NCI-H128 (cell line): Measurements from ENCODE around the gene RUSC1.
"Not testable (repeated sequence)": the region's sequence is repeated elsewhere in the genome, so short reads cannot be mapped to it uniquely, and the experiment has no call there.

Experiments used
- DNase-seq: peaks from one replicate; lab custom pipeline; 2025; ENCODE audit not compliant: unreplicated experiment; lab: John Stamatoyannopoulos, UW

Gene RUSC1, protein sequence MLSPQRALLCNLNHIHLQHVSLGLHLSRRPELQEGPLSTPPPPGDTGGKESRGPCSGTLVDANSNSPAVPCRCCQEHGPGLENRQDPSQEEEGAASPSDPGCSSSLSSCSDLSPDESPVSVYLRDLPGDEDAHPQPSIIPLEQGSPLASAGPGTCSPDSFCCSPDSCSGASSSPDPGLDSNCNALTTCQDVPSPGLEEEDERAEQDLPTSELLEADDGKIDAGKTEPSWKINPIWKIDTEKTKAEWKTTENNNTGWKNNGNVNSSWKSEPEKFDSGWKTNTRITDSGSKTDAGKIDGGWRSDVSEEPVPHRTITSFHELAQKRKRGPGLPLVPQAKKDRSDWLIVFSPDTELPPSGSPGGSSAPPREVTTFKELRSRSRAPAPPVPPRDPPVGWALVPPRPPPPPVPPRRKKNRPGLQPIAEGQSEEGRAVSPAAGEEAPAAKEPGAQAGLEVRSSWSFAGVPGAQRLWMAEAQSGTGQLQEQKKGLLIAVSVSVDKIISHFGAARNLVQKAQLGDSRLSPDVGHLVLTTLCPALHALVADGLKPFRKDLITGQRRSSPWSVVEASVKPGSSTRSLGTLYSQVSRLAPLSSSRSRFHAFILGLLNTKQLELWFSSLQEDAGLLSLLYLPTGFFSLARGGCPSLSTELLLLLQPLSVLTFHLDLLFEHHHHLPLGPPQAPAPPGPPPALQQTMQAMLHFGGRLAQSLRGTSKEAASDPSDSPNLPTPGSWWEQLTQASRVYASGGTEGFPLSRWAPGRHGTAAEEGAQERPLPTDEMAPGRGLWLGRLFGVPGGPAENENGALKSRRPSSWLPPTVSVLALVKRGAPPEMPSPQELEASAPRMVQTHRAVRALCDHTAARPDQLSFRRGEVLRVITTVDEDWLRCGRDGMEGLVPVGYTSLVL

DNA sequence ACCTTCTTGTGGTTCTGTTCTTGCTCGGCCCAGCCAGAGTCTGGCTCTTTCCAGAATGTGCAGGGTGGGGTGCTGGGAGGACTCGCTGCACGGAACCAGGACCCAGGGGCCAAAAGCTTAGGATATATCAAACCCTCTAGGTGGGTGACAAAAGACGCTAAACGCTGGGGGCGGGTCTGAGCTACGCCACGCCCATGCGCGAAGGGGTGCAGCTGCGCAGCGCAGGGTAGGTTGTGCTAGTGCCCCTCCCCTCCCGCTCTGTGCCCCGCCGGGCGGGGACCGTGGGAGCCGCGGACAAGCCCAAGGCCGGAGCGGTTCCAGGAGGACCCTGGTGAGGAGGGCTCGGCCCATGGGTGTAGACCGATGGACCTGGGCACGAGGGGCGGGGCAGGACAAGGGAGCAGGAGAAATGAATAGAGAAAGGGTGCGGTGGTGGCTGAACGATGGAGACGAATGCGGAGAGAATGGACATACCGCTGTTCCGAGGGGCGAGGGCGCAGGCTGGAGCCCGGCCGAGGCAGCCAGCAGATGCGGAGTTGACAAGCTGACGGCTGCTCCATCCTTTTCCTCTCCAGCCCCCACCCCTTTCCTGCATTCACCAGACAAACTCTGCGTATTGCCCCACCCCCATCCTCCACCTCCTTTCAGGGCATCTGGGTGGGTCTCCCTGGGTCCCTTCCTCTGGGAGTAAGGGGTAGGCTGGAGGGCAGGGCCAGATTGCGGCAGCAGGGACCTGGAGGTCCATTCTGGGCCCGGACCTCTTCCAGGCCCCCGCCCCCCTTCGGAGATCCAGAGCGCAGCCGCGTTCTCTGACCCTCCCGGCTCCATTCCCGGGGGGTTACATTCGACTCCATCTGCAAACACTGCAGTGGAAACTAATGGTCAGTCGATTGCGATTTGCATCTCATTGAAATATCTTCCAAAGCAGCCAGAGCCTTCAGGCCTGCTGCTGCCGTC is at the start of gene RUSC1:
Gene RUSC1, plus strand, starts transcription at position 234 of the 957 bp plus-strand sequence. CDS start 880 bp downstream, outside the sequence.
- DNase-seq, result no peak

DNA sequence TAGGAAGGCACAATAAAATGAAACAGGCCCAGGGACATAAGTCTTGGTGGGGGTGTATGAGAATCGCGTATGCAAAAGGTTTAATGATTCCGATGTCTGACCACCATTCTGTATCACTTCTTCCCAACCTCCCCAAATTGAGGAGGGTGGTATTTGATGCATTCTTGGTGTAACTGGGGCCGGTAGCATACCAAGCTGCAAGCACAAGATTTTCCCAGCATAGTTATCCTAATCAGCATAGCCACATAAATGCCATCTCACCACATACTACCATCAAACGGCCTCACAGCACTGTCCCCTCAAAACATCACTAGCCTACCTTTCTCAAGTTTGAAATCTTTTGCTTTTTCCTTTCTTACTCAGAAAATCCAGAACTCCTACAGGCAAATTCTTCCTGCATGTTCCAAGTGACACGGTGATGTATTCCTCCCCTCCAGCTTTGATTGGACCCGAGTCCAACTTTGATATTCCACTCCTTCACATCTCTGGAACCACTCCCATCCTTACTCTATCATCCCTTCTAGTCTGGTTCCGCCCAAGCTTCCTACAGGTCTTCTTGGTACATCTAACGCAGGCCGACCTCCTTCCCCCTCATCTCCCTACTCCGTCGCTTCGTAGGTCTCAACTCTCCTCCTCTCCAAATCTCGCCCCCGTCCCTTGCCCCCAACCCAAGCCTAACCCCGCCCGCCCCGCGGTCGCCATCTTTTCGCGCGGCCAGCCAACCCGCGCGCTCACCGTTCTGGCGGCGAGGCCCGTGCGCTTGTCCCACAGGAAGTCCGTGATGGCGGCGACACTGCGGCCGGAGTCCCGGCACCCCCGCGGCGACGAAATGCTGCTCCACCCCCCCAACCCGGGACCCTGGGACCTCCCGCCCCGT is 48.0 kb upstream of the RUSC1 start:
- no peak for DNase-seq

DNA sequence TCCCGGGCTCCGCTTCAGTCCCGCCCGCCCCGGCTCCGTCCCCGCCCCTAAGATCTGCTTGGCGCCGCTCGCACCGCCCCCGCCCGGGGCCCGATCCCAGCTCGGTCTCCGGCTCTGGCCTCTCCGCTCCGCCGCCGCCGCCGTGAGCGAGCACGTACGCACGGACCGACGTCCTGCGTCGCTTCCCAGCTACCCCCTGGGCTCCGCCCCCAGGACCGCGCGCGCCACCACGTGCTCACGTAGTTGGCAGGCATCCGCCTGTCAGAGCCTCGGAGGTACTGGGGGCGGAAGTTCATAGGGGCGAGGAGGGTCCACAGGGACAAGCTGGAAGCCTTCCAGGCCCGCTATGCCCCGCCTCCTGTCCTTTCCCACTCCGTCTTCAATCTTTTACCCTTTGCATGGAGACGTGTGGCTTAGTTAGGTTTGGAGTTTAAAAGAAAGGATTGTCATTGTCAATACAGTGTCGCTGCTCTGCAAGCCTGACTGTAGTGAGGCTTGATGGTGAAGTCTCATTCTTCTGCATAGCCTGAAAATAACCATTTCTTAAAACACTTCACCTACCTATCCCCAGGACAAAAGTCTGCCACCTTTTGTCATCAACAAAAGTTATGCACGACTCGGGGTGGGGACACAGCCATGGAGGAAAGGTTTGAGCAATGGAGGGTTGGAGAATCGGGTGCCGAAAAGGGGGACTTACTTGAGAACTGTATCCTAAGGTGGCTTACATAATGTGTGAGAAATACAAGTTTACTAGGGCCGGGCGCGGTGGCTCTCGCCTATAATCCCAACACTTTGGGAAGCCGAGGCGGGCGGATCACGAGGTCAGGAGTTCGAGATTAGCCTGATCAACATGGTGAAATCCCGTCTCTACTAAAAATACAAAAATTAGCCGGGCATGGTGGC is 47.1 kb upstream of the RUSC1 start, which contains the start of gene CLK2:
Gene CLK2, minus strand, starts transcription at position 162 of the 903 bp plus-strand sequence. CDS start 2,527 bp downstream, outside the sequence.
- peak; percentile 95 for DNase-seq

DNA sequence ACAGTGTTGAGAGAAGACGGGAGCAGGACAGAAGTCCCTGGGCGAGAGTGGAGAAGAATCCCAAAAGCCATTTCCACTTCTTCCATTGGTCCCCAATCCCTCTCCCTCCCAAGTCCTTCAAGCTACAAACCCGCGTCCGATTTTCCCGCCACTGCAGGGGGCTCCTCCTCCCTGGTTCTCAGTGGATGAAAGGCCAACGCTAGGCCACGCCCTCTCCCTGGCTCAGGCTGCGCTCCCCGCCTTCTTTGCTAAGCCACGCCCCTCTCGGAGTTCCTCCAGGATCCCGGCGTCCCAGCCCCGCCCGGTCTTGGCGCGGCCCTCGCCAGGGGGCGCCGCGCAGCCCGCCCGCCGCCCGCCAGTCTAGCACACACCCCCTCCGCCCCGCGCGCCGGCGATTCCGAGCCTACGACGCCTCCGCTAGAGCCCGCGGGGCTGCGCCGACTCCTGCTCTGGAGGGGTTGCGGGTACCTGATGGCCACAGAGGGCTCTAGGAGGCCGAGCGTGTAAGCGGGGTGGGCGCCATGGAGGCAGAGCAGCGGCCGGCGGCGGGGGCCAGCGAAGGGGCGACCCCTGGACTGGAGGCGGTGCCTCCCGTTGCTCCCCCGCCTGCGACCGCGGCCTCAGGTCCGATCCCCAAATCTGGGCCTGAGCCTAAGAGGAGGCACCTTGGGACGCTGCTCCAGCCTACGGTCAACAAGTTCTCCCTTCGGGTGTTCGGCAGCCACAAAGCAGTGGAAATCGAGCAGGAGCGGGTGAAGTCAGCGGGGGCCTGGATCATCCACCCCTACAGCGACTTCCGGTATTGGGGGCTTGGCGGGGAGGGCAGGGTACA is 43.4 kb upstream of the RUSC1 start, which contains the start of gene HCN3:
Gene HCN3, plus strand, starts transcription at position 394 of the 832 bp plus-strand sequence. Its CDS starts 128 bp downstream, at position 522.
- peak; percentile 99 for DNase-seq

DNA sequence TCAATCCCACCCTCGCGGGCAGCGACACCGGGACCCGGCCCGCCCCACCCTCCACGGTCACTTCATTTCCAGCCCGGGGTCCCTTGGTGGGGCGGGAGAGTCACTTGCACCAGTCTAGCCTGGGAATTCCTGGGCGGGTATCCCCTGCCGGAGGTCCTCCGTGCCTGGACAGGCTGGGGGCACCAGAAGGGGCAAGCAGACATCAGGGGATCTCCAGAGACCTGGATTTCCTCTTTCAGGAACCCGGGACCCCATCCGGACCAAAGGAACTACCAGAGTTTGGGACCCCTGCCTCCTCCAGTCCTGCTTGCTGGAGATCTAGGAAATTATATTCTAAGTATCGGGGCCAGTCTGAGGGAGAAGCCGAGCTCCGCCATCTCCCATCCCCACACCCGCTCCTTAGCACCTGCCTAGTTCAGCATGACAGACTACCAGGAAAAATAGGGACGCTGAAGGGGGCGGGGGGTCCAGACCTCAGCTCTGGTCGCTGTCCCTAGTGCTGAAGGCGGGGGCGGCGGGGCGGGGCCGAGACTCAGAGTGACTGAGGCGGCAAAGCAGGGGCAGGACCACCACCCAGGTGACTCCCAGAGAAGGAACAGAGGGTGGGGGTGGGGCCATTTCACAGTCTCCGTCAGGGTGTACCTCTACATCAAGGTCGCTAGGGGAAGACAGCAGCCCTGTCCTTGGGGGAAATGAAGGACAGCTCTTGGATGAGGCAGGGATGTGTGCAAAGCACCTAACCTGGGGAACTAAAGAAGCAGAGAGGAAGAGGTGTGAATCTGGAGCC is 42.6 kb upstream of the RUSC1 start:
- DNase-seq, result peak; percentile 50

DNA sequence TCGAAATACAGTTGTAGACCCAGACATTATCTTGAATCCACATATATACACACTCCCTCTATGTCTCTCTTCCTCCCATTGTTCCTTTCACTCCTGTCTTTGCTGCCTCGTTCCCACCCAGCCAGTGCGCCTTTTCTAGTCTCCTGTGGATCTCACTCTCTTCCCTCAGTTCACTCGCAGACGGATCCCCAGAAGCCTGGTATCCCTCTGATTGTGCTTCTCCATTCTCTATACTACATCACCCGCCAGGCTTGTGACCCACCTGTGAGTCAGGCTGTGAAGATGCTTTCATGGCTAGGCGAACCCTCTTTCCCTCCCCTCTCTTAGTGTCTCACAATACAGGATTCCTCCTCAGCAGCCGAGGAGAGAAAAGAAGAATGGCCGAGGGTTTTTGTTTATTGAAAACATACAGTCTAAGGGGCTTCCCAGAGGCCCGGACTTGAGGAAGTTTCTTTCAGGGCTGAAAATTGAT is 42.0 kb upstream of the RUSC1 start:
- DNase-seq, result no peak

DNA sequence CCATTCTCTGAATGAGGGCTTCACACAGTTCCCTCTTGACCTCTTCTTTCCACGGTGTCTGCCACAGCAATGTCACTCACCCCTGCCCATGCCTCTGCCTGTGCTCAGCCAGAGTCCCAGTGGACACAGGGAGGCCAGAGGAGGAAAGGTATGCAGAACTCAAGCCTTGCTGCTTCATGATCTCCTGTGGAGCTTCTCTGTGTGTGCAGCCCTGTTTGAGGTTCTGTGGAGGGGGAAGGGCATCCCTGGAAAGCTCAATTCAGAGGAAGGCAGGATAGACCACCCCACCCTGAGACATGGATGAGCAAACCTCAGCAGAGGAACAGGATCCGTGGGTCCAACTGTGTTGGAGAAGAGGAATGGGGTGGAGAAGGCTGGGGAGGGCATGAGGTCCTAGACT is 41.4 kb upstream of the RUSC1 start:
- DNase-seq, result no peak

DNA sequence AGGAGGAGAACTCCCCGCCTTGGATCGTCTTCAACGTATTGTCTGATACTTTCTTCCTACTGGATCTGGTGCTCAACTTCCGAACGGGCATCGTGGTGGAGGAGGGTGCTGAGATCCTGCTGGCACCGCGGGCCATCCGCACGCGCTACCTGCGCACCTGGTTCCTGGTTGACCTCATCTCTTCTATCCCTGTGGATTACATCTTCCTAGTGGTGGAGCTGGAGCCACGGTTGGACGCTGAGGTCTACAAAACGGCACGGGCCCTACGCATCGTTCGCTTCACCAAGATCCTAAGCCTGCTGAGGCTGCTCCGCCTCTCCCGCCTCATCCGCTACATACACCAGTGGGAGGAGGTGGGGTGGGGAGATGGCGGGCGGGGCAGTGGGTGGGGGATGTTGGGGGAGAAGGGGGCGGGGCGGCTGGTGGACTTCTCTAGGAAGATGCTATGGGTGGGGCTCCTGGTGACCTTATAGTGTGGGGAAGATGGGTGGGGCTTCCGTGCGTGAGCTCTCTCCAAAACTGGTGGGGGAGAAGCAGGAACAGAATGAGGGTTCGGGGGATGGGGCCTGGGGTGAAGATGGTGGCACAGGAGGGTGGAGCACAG is 38.1 kb upstream of the RUSC1 start:
- DNase-seq, result no peak

DNA sequence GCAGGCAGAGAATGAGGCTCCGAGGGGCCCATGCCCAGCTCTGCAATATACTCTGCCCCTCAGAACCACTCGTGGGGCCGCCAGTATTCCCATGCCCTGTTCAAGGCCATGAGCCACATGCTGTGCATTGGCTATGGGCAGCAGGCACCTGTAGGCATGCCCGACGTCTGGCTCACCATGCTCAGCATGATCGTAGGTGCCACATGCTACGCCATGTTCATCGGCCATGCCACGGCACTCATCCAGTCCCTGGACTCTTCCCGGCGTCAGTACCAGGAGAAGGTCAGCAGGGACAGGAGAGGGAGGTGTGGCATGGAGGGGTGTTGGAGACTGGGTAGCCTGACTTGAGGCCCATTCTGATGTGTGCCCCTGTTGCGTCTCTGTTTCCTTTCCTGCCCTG is 36.2 kb upstream of the RUSC1 start:
- DNase-seq, result no peak

DNA sequence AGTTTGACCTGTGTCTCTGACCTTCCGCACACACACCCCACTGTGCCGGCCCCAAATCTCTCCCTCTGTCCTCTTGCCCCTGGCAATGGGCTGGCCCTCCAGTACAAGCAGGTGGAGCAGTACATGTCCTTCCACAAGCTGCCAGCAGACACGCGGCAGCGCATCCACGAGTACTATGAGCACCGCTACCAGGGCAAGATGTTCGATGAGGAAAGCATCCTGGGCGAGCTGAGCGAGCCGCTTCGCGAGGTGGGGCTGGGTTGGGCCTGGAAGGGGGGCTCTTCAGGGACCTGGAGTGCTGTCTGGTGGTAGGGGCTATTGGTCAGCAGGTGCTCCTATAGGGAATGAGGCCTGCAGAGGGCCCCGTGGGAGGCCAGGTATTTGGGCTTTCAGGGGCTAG is 35.6 kb upstream of the RUSC1 start:
- no peak for DNase-seq

DNA sequence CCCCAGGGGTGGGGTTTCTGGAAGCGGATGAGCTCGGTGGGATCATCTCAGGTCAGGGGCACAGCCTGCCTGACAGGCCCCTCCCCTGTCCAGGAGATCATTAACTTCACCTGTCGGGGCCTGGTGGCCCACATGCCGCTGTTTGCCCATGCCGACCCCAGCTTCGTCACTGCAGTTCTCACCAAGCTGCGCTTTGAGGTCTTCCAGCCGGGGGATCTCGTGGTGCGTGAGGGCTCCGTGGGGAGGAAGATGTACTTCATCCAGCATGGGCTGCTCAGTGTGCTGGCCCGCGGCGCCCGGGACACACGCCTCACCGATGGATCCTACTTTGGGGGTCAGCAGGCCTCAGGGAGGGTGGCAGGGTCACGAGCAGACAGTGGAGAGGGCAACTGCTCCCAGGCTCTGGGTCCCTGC is 35.1 kb upstream of the RUSC1 start:
- DNase-seq, result no peak

DNA sequence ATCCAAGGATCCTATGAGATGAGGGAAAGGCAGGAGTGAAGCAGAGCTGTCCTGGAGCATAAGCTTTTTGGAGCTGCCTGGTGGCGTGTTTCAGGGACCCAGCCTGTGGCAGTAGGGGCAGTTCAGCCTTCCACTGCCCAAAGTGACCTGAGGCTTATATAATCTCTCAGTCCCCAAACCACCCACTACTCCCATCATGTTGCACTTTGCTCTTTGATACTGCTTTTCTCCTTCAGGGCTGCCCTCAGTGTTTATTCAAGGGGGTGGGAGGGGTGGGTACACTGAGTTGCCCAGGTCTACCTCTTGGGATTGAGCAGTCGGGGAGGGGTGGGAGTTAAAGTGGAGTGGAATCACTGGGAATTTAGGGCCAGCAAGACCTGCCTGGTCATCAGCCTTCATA is 34.1 kb upstream of the RUSC1 start:
- DNase-seq, result no peak

DNA sequence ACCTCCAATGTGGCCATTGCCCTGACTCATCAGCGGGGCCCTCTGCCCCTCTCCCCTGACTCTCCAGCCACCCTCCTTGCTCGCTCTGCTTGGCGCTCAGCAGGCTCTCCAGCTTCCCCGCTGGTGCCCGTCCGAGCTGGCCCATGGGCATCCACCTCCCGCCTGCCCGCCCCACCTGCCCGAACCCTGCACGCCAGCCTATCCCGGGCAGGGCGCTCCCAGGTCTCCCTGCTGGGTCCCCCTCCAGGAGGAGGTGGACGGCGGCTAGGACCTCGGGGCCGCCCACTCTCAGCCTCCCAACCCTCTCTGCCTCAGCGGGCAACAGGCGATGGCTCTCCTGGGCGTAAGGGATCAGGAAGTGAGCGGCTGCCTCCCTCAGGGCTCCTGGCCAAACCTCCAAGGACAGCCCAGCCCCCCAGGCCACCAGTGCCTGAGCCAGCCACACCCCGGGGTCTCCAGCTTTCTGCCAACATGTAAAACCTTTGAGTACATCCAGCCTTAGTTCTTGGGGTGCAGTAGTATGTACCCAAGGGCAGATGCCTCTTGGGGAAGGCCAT is 32.6 kb upstream of the RUSC1 start:
- no peak for DNase-seq

DNA sequence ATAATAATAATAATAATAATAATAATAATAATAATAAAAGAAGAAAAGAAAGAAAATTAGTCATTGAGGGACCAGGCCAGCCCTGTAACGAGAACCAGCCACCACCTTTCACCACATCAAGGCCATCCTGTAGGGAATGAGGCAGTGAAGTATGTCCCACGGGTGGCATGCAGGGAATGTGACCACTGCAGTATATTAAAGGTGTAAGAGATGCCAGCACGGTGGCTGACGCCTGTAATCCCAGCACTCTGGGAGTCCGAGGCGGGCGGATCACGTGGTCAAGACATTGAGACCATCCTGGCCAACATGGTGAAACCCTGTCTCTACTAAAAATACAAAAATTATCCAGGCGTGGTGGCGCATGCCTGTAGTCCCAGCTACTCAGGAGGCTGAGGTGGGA is 29.7 kb upstream of the RUSC1 start:
- DNase-seq, result not testable (repeated sequence)

DNA sequence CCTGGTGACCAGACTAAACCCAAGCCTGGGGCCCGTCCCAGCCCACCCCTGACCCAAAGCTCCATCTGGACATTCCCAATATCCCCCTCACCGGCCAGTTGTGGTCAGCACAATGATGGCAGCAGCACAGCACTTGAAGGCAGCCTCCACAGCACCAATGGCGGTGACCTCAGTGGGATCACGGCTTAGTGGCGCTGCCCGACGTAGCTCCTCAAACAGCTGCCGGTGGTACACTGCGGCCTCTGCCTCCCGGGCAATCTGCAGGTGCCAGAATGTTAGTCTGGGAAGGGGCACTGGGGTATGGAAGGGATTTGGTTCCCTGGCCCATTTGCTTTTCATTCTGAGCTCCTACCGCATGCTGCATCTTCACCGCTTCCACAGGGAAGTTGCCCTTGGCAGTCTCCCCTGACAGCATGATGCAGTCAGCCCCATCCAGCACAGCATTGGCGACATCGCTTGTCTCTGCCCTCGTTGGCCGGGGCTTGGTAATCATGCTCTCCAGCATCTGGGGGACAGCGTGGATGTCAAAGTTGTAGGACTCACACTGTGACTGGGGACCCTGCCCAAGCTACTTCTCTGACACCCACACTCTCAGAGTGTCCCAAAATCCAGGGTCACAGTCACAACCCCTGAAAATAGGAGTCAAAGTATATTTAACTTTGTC is 27.5 kb upstream of the RUSC1 start:
- DNase-seq, result no peak
